Ishikawa (cell line): Measurements from ENCODE around the gene POP4.

Experiments
- CEBPB ChIP-seq: IDR thresholded peaks from 2 replicates; pipeline ENCODE4 v1.6.1; 2012
- CREB1 ChIP-seq: IDR thresholded peaks from 2 replicates; pipeline ENCODE4 v1.6.1; 2012; ENCODE audit warnings: low read depth
- EGR1 ChIP-seq: IDR thresholded peaks from 2 replicates; pipeline ENCODE4 v1.6.1; 2012
- EP300 ChIP-seq: IDR thresholded peaks from 2 replicates; pipeline ENCODE4 v1.6.1; 2012; ENCODE audit warnings: borderline replicate concordance
- FOXM1 ChIP-seq: IDR thresholded peaks from 2 replicates; pipeline ENCODE4 v1.6.1; 2012; ENCODE audit warnings: low read depth, borderline replicate concordance
- NFIC ChIP-seq: IDR thresholded peaks from 2 replicates; pipeline ENCODE4 v1.6.1; 2012
- RAD21 ChIP-seq: IDR thresholded peaks from 2 replicates; pipeline ENCODE4 v1.6.1; 2012; ENCODE audit warnings: low read depth
- TAF1 ChIP-seq: IDR thresholded peaks from 2 replicates; pipeline ENCODE4 v1.6.1; 2012; ENCODE audit warnings: low read depth, mild to moderate bottlenecking
- TCF12 ChIP-seq: IDR thresholded peaks from 2 replicates; pipeline ENCODE4 v1.6.1; 2012; ENCODE audit warnings: low read depth
- TEAD4 ChIP-seq: IDR thresholded peaks from 2 replicates; pipeline ENCODE4 v1.6.1; 2012
- YY1 ChIP-seq: IDR thresholded peaks from 2 replicates; pipeline ENCODE4 v1.6.1; 2012; ENCODE audit warnings: low read depth
- ZBTB7A ChIP-seq: IDR thresholded peaks from 2 replicates; pipeline ENCODE4 v1.6.1; 2012; ENCODE audit warnings: low read depth
- TF ChIP-seq, protein P1 (sequence below): IDR thresholded peaks from 2 replicates; pipeline ENCODE4 v1.6.1; 2012; ENCODE audit warnings: low read depth, mild to moderate bottlenecking
- TF ChIP-seq, protein P2 (sequence below): IDR thresholded peaks from 2 replicates; pipeline ENCODE4 v1.6.1; 2012
- TF ChIP-seq, protein P3 (sequence below): IDR thresholded peaks from 2 replicates; pipeline ENCODE4 v1.6.1; 2012

The POP4 gene

DNA sequence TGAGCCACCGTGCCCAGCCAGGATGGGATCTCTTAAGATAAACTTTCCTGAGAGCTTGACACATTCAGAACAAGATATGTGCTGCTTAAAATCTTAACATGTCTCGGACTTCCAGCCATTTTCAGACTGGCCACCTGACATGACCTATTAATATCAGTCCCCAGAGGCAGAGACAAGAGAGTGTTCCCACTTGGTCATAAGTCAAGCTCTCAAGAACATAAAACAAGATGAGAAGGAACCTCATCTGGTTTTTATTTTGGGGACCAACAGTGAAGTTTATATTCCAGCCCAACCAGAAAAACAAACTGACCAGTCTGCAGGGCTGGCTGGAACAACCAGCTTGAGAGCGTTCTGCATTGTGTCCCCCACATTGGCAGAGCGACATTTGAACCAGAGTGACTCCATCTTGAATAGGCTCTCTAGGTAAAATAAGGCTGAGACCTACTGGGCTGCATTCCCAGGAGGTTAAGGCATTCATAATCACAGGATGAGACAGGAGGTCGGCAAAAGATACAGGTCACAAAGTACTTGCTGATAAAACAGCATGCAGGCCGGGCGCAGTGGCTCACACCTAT, 37.4 kb downstream of the POP4 start:
- no peak for TF ChIP-seq EP300
- TF ChIP-seq CEBPB, result no peak
- TF ChIP-seq FOXM1, result no peak
- TF ChIP-seq, protein P1, sequence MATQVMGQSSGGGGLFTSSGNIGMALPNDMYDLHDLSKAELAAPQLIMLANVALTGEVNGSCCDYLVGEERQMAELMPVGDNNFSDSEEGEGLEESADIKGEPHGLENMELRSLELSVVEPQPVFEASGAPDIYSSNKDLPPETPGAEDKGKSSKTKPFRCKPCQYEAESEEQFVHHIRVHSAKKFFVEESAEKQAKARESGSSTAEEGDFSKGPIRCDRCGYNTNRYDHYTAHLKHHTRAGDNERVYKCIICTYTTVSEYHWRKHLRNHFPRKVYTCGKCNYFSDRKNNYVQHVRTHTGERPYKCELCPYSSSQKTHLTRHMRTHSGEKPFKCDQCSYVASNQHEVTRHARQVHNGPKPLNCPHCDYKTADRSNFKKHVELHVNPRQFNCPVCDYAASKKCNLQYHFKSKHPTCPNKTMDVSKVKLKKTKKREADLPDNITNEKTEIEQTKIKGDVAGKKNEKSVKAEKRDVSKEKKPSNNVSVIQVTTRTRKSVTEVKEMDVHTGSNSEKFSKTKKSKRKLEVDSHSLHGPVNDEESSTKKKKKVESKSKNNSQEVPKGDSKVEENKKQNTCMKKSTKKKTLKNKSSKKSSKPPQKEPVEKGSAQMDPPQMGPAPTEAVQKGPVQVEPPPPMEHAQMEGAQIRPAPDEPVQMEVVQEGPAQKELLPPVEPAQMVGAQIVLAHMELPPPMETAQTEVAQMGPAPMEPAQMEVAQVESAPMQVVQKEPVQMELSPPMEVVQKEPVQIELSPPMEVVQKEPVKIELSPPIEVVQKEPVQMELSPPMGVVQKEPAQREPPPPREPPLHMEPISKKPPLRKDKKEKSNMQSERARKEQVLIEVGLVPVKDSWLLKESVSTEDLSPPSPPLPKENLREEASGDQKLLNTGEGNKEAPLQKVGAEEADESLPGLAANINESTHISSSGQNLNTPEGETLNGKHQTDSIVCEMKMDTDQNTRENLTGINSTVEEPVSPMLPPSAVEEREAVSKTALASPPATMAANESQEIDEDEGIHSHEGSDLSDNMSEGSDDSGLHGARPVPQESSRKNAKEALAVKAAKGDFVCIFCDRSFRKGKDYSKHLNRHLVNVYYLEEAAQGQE, result no peak
- TF ChIP-seq TEAD4, result no peak
- TF ChIP-seq NFIC, result no peak

DNA sequence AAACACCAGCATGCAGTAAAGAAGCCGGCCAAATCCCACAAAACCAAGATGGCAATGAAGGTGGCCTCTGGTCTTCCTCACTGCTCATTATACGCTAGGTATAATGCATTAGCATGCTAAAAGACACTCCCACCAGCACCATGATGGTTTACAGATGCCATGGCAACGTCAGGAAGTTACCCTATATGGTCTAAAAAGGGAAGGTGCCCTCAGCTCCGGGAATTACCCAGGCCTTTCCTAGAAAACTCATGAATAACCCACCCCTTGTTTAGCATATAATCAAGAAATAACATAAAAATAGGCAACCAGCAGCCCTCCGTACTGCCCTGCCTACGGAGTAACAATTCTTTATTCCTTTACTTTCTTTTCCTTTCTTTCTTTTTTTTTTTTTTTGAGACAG, 38.1 kb downstream of the POP4 start:
- TF ChIP-seq EP300, result no peak
- TF ChIP-seq, protein P2, sequence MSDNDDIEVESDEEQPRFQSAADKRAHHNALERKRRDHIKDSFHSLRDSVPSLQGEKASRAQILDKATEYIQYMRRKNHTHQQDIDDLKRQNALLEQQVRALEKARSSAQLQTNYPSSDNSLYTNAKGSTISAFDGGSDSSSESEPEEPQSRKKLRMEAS, result no peak

DNA sequence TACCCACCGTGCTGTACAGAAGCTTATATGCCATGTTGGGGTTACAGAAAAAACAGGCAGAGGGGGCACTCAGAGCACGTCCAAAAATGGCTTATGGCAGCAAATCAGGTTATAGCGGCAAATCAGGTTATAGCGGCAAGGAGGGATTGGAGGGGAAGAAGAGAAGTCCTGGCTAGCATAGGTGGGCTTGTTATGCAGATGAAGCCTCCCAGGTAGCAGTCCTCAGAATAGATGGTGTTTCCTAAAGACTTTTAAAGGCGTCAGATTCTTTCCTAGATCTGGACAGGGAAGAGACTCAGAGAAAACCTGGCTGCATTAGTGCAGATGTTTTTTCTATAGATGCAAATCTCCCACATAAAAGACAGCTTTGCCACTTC, 39.4 kb downstream of the POP4 start:
- no peak for TF ChIP-seq FOXM1
- no peak for TF ChIP-seq TCF12
- TF ChIP-seq EGR1, result no peak
- no peak for TF ChIP-seq TEAD4
- TF ChIP-seq, protein P3, sequence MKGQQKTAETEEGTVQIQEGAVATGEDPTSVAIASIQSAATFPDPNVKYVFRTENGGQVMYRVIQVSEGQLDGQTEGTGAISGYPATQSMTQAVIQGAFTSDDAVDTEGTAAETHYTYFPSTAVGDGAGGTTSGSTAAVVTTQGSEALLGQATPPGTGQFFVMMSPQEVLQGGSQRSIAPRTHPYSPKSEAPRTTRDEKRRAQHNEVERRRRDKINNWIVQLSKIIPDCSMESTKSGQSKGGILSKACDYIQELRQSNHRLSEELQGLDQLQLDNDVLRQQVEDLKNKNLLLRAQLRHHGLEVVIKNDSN, result no peak
- no peak for TF ChIP-seq EP300
- no peak for TF ChIP-seq CREB1
- TF ChIP-seq YY1, result no peak

DNA sequence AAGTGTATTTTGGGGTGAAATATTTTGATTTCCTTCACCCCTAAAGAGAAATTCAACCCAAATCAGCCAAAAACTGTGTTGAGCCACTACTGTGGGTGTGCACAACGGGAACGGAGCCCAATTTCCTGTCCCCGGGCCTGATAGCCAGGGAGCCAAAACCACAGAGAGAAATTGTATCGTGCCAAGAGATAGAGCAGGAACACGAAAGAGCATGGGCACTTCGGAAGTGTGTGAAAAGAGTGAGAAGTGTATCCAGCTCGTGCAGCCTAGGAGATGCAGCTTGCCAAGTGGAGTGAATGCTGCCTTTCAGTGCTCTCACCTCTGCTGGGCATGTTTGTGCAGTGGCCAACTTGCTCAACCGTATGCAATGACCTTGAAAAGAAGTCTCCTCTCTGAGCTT, 39.8 kb downstream of the POP4 start:
- TF ChIP-seq CEBPB, result no peak
- TF ChIP-seq, protein P1, result no peak
- TF ChIP-seq NFIC, result no peak
- no peak for TF ChIP-seq TEAD4
- TF ChIP-seq EP300, result no peak
- TF ChIP-seq CREB1, result no peak
- TF ChIP-seq ZBTB7A, result no peak
- TF ChIP-seq, protein P2, result no peak
- no peak for TF ChIP-seq TAF1
- no peak for TF ChIP-seq YY1
- no peak for TF ChIP-seq FOXM1
- no peak for TF ChIP-seq RAD21
- TF ChIP-seq EGR1, result no peak
- TF ChIP-seq TCF12, result no peak
- TF ChIP-seq, protein P3, result no peak

DNA sequence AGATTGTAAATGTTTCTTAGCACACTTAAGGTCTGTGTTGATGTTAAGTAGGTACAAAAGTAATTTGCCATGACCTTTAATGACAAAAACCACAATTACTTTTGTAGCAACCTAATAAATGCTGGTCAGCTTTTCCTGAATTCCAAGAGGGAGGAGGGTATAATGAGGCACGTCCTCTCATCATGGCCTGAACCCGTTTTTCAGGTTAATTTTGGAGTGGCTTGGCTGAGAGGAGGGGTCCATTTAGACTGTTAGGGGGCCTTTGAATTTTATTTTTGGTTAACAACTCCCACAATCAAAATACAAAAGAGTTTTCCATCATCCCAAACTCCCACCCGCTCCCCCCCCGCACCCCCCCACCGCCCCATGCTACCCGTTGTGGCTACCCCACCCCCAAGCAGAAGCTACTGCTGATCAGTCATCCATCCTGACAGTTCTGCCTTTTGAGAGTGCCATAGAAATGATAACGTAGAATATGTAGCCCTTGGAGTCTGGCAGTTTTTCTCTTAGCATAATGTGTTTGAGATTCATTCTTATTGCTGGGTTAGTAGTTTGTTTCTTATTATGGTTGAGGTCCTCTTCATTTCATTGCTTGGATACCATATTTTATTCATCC, 44.8 kb downstream of the POP4 start:
- TF ChIP-seq NFIC (no peak), FOXM1 (no peak)
- TF ChIP-seq, protein P2, result no peak

DNA sequence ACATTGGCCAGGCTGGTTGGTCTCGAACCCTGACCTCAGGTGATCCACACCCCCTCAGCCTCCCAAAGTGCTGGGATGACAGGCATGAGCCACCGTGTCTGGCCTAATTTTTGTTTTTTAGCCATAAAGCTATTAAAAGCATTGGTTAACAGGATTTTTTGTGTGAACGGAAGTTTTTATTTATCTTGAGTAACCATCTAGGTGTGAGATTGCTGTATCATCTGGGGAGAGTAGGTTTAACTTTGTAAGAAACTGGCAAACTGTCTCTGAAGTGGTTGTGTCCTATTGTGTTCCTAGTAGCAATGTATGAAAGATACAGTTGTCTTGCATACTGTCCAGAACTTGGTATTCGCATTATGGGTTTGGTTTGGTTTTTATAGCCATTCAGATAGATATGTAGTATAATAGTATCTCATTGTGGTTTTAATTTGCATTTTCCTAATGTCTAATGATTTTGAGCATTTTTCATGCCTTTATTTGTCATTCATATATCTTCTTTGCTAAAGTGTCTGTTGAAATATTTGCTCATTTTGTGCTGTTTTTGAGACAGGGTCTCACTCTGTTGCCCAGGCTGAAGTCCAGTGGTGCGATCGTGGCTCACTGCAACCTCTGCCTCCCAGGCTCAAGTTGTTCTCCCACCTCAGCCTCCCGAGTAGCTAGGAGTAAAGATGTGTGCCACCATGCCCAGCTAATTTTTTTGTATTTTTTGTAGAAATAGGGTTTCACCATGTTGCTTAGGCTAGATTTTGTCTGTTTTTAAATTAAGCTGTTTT, 45.7 kb downstream of the POP4 start:
- TF ChIP-seq TCF12 (no peak), RAD21 (no peak), EGR1 (no peak), CREB1 (no peak), TEAD4 (no peak), ZBTB7A (no peak), YY1 (no peak)
- TF ChIP-seq, protein P3, result no peak
- TF ChIP-seq, protein P1, result no peak
- TF ChIP-seq, protein P2, result no peak
